SK-N-SH treated with all-trans-retinoic acid at 6 μM for 48 hours (cell line): ENCODE data around the gene LCN12.

ENCODE experiments used
- ZFP3 ChIP-seq: fragments of 250-450 bp; sonication (Bioruptor Pico); IDR thresholded peaks from 2 replicates; pipeline ENCODE4 v1.5.0; 2020; ENCODE audit warnings: mild to moderate bottlenecking, moderate library complexity
- ZNF70 ChIP-seq: fragments of 450-650 bp; formaldehyde crosslinking; IDR thresholded peaks from 2 replicates; pipeline ENCODE4 v1.5.0; 2020; ENCODE audit warnings: mild to moderate bottlenecking, moderate library complexity

DNA sequence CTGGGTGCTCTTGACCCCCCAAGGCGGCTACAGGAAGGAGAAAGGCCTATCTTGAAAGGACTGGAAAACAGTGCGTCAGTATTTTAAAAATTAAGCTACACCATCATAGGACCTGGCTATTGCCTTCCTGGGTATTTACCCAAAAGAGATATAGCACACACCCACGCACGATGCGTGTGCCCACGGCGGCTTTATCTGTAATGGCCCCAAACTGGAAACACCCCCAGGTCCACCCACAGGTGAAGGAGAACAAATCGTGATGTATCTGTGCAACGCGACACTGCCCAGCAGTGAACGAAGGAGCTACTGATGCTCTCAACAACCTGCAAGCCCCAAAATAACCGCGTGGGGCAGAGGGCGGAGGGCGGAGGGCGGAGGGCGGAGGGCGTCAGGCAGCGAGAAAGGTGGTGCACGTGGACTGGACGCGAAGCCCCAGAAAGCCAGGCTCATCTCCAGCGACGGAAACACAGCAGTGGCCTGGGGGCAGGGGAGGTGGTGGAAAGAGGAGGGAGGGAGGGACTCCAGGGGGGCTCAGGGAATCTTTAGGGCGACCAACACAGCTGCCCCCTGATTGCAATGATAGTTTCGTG lies 12.9 kb downstream of the LCN12 start:
- TF ChIP-seq ZNF70 (CRISPR knock-in tag) (no peak), ZFP3 (no peak)
